ENCODE data around the gene ERMN. TPM values are rescaled to one million over a fixed set of nuclear protein-coding genes. Genes with fewer than 3 reads are reported as not detected.

The ERMN gene
- total RNA-seq, 4 donors from 2014 or later: not detected

DNA sequence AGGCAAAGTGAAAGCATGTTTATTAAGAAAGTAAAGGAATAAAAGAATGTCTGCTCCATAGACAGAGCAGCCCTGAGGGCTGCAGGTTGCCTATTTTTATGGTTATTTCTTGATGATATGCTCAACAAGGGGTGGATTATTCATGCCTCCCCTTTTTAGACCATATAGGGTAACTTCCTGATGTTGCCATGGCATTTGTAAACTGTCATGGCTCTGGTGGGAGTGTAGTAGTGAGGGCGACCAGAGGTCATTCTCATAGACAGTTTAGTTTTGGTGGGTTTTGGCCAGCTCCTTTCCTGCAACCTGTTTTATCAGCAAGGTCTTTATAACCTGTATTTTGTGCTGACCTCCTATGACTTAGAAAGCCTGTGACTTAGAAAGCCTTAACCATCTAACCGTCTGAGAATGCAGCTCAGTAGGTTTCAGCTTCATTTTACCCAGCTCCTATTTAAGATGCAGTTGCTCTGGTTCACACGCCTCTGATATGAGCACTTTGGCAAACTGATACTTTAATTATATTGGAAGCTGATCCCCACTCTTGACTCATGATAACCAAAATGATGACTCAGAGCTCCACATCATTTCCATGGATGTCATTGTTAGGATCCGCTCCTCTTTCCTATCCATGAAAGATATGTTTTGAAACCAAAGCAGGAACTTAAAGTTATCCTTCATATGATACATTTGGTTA lies 14.5 kb upstream of the ERMN start:
- no peak for TF ChIP-seq POLR2A (IDR thresholded peaks at IDR 0.05)
- TF ChIP-seq CTCF (IDR thresholded peaks at IDR 0.05 in 4 of 5, conservative IDR thresholded peaks at IDR 0.05 in 1 of 5): no peak
- Histone ChIP-seq H3K27me3 (no peaks in the 10 kb centered on the region), H3K9me3 (no peaks in the 10 kb centered on the region), H3K4me3 (no peak overlapping the region), H3K4me1 (no peaks in the 10 kb centered on the region), H3K36me3 (no peaks in the 10 kb centered on the region), H3K27ac (no peak overlapping the region)
- in situ Hi-C loops (cut with MboI; ENCODE audit: low sequenced_read_pairs in 4 of 4) (loop anchor here in 2 of 4 donors (25.0 kb wide), 1 partner anchor 672 kb away; no protein-coding TSS in a partner anchor), intact Hi-C loops (cut with DNase I; ENCODE audit: low total_unique reads) (no loop called here)
- DNase-seq (no peak), ATAC-seq (no peak)

DNA sequence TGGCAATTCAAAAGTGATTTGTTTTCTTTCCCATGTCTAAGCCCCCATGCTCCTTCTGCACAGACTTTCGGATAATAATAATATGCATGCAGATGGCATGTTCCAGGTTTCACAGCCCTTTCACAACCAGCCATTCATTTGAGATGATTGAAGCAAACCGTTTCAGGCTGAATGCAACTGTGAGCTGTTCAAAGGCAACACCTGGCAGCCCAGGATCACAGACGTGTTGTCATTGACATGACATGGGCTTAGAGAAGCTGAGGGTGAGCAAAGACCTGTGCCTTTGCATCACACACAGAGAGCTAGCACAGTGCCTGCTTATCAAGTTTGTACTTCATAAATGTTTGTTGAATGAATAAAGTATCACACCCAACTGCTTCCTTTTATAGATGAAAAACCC lies 12.4 kb upstream of the ERMN start:
- Histone ChIP-seq H3K9me3 (no peaks in the 10 kb centered on the region), H3K4me3 (no peak overlapping the region), H3K27ac (no peak overlapping the region), H3K27me3 (no peaks in the 10 kb centered on the region), H3K4me1 (no peaks in the 10 kb centered on the region), H3K36me3 (no peaks in the 10 kb centered on the region)
- ATAC-seq: no peak
- in situ Hi-C loops (cut with MboI; ENCODE audit: low sequenced_read_pairs in 4 of 4): loop anchor here in 2 of 4 donors (25.0 kb wide), 1 partner anchor 674 kb away; no protein-coding TSS in a partner anchor
- DNase-seq: no peak
- intact Hi-C loops (cut with DNase I; ENCODE audit: low total_unique reads): no loop called here
- no peak for TF ChIP-seq CTCF (IDR thresholded peaks at IDR 0.05 in 4 of 5, conservative IDR thresholded peaks at IDR 0.05 in 1 of 5)
- TF ChIP-seq POLR2A (IDR thresholded peaks at IDR 0.05): no peak

- Histone ChIP-seq H3K27me3 (no peaks in the 10 kb centered on the region), H3K36me3 (no peaks in the 10 kb centered on the region), H3K4me3 (no peak overlapping the region), H3K9me3 (no peaks in the 10 kb centered on the region), H3K4me1 (no peaks in the 10 kb centered on the region), H3K27ac (no peak overlapping the region)
- TF ChIP-seq POLR2A (IDR thresholded peaks at IDR 0.05) (no peak), CTCF (IDR thresholded peaks at IDR 0.05 in 4 of 5, conservative IDR thresholded peaks at IDR 0.05 in 1 of 5) (peak in 3 of 5 experiments; percentile 6 to 52 (median 46))
- intact Hi-C loops (cut with DNase I; ENCODE audit: low total_unique reads) (no loop called here), in situ Hi-C loops (cut with MboI; ENCODE audit: low sequenced_read_pairs in 4 of 4) (loop anchor here in 2 of 4 donors (25.0 kb wide), 1 partner anchor 676 kb away; no protein-coding TSS in a partner anchor)
- no peak for ATAC-seq
- DNase-seq: no peak
Measured at GRCh38 chr2:157336137-157337010, 10.8 kb upstream of the ERMN start.

GRCh38 chr2:157334797-157335196 lies 9.2 kb upstream of the ERMN start:
- Histone ChIP-seq H3K4me3 (no peak overlapping the region), H3K36me3 (no peaks in the 10 kb centered on the region), H3K4me1 (no peaks in the 10 kb centered on the region), H3K27ac (no peak overlapping the region), H3K9me3 (no peaks in the 10 kb centered on the region), H3K27me3 (no peaks in the 10 kb centered on the region)
- no peak for TF ChIP-seq CTCF (IDR thresholded peaks at IDR 0.05 in 4 of 5, conservative IDR thresholded peaks at IDR 0.05 in 1 of 5)
- no peak for TF ChIP-seq POLR2A (IDR thresholded peaks at IDR 0.05)
- DNase-seq (no peak), ATAC-seq (no peak)
- in situ Hi-C loops (cut with MboI; ENCODE audit: low sequenced_read_pairs in 4 of 4): loop anchor here in 2 of 4 donors (25.0 kb wide), 1 partner anchor 678 kb away; no protein-coding TSS in a partner anchor
- intact Hi-C loops (cut with DNase I; ENCODE audit: low total_unique reads): no loop called here

Measured in gastrocnemius medialis (tissue), 4 donors.